ENCODE measurements around the gene RNF5.
"Not testable (repeated sequence)": the region's sequence is repeated elsewhere in the genome, so short reads cannot be mapped to it uniquely, and the experiment has no call there.

DNA sequence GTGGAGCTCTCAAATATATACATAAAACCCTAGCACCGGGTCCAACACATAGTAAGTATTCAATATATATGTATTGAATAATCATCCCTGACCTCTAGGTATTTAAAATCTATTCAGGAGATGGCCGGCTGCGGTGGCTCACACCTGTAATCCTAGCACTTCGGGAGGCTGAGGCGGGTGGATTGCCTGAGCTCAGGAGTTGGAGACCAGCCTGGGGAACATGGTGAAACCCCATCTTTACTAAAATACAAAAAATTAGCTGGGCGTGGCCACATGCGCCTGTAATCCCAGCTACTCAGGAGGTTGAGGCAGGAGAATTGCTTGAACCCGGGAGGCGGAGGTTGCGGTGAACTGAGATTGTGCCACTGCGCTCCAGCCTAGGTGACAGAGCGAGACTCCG, 14.9 kb downstream of the RNF5 start:
- not testable (repeated sequence) for TF ChIP-seq CTCF, POLR2A (IDR thresholded peaks at IDR 0.05)

Measured in esophagus squamous epithelium (tissue), 4 donors.